MM.1S (cell line): Measurements from ENCODE around the gene EHHADH.

Experiments
- DNase-seq: peaks from one replicate; pipeline ENCODE4 v3.0.0-alpha.2; 2015
- H2AFZ ChIP-seq: fragments of 300-600 bp; sonication (generic); 2 replicates; pipeline ENCODE4 v1.6.0; 2016; ENCODE audit warnings: antibody characterized with exemption, low read length
- H3F3A ChIP-seq: fragments of 300-600 bp; sonication (generic); 2 replicates; pipeline ENCODE4 v1.6.1; 2016; ENCODE audit warnings: mild to moderate bottlenecking, antibody characterized with exemption, low read length, moderate library complexity, mixed read lengths; ENCODE audit not compliant: insufficient read depth
- H3K27ac ChIP-seq: fragments of 300-600 bp; sonication (generic); 2 replicates; pipeline ENCODE4 v1.5.1; 2016; ENCODE audit warnings: mild to moderate bottlenecking, low read length
- H3K27me3 ChIP-seq: fragments of 300-600 bp; sonication (generic); replicated peaks from 2 replicates; pipeline ENCODE4 v1.6.0; 2016; ENCODE audit warnings: low read length; ENCODE audit not compliant: insufficient read depth
- H3K36me3 ChIP-seq: fragments of 300-600 bp; sonication (generic); replicated peaks from 2 replicates; pipeline ENCODE4 v1.6.1; 2016; ENCODE audit warnings: mild to moderate bottlenecking, low read length, mixed read lengths; ENCODE audit not compliant: insufficient read depth
- H3K4me1 ChIP-seq: fragments of 300-600 bp; sonication (generic); 2 replicates; pipeline ENCODE4 v1.6.1; 2016; ENCODE audit warnings: low read length, mixed read lengths
- H3K4me2 ChIP-seq: fragments of 300-600 bp; sonication (generic); 2 replicates; pipeline ENCODE4 v1.6.0; 2016; ENCODE audit warnings: low read depth, low read length
- H3K4me3 ChIP-seq: fragments of 300-600 bp; sonication (generic); 2 replicates; pipeline ENCODE4 v1.5.1; 2016; ENCODE audit warnings: low read length, mixed read lengths
- H3K79me2 ChIP-seq: fragments of 300-600 bp; sonication (generic); 2 replicates; pipeline ENCODE4 v1.6.1; 2016; ENCODE audit warnings: mixed run types, low read length, mixed read lengths
- H3K9ac ChIP-seq: fragments of 300-600 bp; sonication (generic); 2 replicates; pipeline ENCODE4 v1.6.1; 2016; ENCODE audit warnings: low read length, mixed read lengths
- H3K9me2 ChIP-seq: fragments of 300-600 bp; sonication (generic); replicated peaks from 2 replicates; pipeline ENCODE4 v1.6.1; 2016; ENCODE audit warnings: mild to moderate bottlenecking, low read length, mixed read lengths; ENCODE audit not compliant: insufficient read depth
- H3K9me3 ChIP-seq: fragments of 300-600 bp; sonication (generic); replicated peaks from 2 replicates; pipeline ENCODE4 v1.6.1; 2016; ENCODE audit warnings: mild to moderate bottlenecking, low read length, mixed read lengths; ENCODE audit not compliant: insufficient read depth
- H4K20me1 ChIP-seq: fragments of 300-600 bp; sonication (generic); 2 replicates; pipeline ENCODE4 v1.6.1; 2016; ENCODE audit warnings: mild to moderate bottlenecking, low read length, moderate library complexity, mixed read lengths; ENCODE audit not compliant: insufficient read depth
- EZH2 ChIP-seq: fragments of 300-600 bp; sonication (generic); optimal IDR thresholded peaks from 2 replicates; pipeline ENCODE3; 2017; ENCODE audit warnings: low read depth, mild to moderate bottlenecking, antibody characterized with exemption, low read length, mixed read lengths
- EZH2phosphoT487 ChIP-seq: fragments of 300-600 bp; sonication (generic); IDR thresholded peaks from 2 replicates; pipeline ENCODE4 v1.6.1; 2018; ENCODE audit warnings: antibody characterized with exemption, low read length
- TF ChIP-seq, protein P1 (sequence below): fragments of 300-600 bp; sonication (generic); IDR thresholded peaks from 2 replicates; pipeline ENCODE4 v1.5.1; 2016; ENCODE audit warnings: antibody characterized with exemption, low read length, mixed read lengths

EHHADH gene

DNA sequence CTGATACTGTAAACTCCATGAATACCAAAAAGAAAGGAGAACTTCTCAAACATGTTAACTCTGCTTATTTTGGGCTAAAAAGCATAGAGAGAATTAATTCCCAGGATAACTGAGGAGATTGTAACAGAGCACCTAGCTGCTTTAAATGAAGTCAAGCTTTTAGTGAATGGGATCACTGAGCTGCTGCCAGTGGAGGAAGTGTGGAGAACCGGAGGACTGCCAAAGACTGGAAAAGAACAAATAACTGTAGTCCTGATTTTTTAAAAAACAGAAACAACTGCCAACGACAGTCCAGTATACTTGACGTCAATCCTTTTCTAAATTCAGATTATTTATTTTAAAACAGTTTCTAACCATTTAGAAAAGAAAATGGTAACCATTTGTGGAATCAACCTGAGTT lies 104.3 kb downstream of the EHHADH start:
- no peaks in the 10 kb centered on the region for H3K9me2 ChIP-seq
- H3K9ac ChIP-seq: no peak overlapping the region
- H4K20me1 ChIP-seq: no peaks in the 10 kb centered on the region
- no peak overlapping the region for H3K27ac ChIP-seq
- H3K4me1 ChIP-seq: 0 out of 2 replicates have a peak, but pooled peaks cover 9% of the 10 kb centered on the region
- H3K27me3 ChIP-seq: 0 out of 2 replicates have a peak, but pooled peaks cover 9% of the 10 kb centered on the region
- H2AFZ ChIP-seq: no peak overlapping the region
- no peaks in the 10 kb centered on the region for H3K36me3 ChIP-seq
- no peak overlapping the region for H3K4me3 ChIP-seq
- no peak overlapping the region for H3K4me2 ChIP-seq
- peaks cover 11% of the 10 kb centered on the region for H3F3A ChIP-seq
- no peaks in the 10 kb centered on the region for H3K9me3 ChIP-seq
- DNase-seq: no peak
- TF ChIP-seq, protein P1, sequence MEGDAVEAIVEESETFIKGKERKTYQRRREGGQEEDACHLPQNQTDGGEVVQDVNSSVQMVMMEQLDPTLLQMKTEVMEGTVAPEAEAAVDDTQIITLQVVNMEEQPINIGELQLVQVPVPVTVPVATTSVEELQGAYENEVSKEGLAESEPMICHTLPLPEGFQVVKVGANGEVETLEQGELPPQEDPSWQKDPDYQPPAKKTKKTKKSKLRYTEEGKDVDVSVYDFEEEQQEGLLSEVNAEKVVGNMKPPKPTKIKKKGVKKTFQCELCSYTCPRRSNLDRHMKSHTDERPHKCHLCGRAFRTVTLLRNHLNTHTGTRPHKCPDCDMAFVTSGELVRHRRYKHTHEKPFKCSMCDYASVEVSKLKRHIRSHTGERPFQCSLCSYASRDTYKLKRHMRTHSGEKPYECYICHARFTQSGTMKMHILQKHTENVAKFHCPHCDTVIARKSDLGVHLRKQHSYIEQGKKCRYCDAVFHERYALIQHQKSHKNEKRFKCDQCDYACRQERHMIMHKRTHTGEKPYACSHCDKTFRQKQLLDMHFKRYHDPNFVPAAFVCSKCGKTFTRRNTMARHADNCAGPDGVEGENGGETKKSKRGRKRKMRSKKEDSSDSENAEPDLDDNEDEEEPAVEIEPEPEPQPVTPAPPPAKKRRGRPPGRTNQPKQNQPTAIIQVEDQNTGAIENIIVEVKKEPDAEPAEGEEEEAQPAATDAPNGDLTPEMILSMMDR: no peak
- TF ChIP-seq EZH2: no peak
- TF ChIP-seq EZH2phosphoT487: no peak
- peaks cover 20% of the 10 kb centered on the region for H3K79me2 ChIP-seq

DNA sequence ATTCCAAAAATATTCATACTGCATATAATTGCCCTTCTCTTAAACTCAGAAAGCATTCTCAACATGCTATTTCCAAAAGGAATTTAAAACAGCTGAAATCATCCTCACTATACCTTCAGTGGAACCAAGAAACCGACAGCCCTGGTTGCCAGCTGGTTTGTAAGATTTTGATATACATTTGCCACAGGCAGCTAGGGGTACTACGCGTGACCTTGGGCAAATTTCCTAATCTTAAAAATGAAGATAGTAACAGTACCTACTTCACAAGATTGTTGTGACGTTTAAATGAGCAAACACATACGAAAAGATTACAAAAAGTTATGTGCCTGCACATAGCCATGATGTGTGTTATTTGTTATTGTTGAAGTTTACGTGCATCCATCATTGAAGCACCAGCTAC lies 108.3 kb downstream of the EHHADH start:
- peaks cover 19% of the 10 kb centered on the region for H3K79me2 ChIP-seq
- H4K20me1 ChIP-seq: no peaks in the 10 kb centered on the region

DNA sequence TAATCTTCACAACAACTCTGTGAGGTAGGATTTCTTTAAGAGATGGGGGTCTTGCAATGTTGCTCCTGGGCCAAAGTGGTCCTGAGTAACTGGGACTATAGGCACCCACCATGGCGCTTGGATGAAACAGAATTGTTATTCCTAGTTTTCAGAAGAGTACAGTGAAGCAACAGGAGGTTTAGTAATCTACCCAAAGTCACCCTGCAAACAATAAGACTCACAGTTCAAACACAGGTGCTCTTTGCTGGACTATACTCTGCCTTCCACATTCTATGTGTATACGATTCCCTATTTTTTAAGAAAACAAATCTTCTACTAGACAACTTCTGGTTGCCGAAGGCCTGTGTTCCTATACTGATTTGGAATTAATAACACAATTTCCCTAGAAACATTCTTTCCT lies 109.1 kb downstream of the EHHADH start:
- H3K9me3 ChIP-seq: no peaks in the 10 kb centered on the region
- no peak for DNase-seq
- no peaks in the 10 kb centered on the region for H3K27me3 ChIP-seq
- H3K4me1 ChIP-seq: no peaks in the 10 kb centered on the region
- no peaks in the 10 kb centered on the region for H3F3A ChIP-seq
- H3K79me2 ChIP-seq: peaks cover 11% of the 10 kb centered on the region; the same call in 1 of the 2 replicates
- H3K9ac ChIP-seq: no peak overlapping the region
- H3K4me2 ChIP-seq: no peak overlapping the region
- H3K27ac ChIP-seq: no peak overlapping the region
- H3K4me3 ChIP-seq: no peak overlapping the region
- no peaks in the 10 kb centered on the region for H3K9me2 ChIP-seq
- H3K36me3 ChIP-seq: no peaks in the 10 kb centered on the region
- H4K20me1 ChIP-seq: no peaks in the 10 kb centered on the region
- TF ChIP-seq, protein P1: no peak
- TF ChIP-seq EZH2phosphoT487 (no peak), EZH2 (no peak)
- no peak overlapping the region for H2AFZ ChIP-seq

More for the DNA sequence above, 108.3 kb downstream of the EHHADH start:
- Histone ChIP-seq H3K27ac (no peak overlapping the region), H3K9ac (no peak overlapping the region), H3F3A (no peaks in the 10 kb centered on the region), H3K9me2 (no peaks in the 10 kb centered on the region), H3K4me2 (no peak overlapping the region), H2AFZ (no peak overlapping the region), H3K4me1 (no peaks in the 10 kb centered on the region), H3K9me3 (no peaks in the 10 kb centered on the region), H3K4me3 (no peak overlapping the region), H3K27me3 (no peaks in the 10 kb centered on the region), H3K36me3 (no peaks in the 10 kb centered on the region)
- TF ChIP-seq, protein P1: no peak
- no peak for TF ChIP-seq EZH2
- TF ChIP-seq EZH2phosphoT487: no peak
- no peak for DNase-seq
